ENCODE results near the gene CYB5B. TPM values are rescaled to one million over a fixed set of nuclear protein-coding genes. Genes with fewer than 3 reads are reported as not detected.

The CYB5B gene
- total RNA-seq, 1 donor from 2014 or later = 120 TPM

DNA sequence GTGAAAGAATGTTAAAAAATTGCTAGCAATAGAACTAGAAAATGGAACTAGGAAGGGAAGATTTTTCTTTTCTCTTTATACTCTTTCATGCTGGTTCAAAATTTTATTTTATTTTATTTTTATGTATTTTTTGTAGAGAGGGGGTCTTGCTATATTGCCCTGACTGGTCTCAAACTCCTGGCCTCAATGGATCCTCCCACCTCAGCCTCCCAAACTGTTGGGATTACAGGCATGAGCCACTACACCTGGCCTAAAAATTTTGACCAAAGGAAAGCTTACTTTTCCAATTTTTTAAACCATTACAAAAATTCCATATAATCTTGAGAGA, 28.6 kb upstream of the CYB5B start:
- peak overlapping the region; percentile 64 for H3K27ac Mint-ChIP-seq (ENCODE audit: unreplicated experiment)
- no peak overlapping the region for H3K4me3 Mint-ChIP-seq (ENCODE audit: unreplicated experiment)
- no peaks in the 10 kb centered on the region for H3K36me3 Mint-ChIP-seq (ENCODE audit: low read depth, unreplicated experiment)
- TF ChIP-seq, protein P1, sequence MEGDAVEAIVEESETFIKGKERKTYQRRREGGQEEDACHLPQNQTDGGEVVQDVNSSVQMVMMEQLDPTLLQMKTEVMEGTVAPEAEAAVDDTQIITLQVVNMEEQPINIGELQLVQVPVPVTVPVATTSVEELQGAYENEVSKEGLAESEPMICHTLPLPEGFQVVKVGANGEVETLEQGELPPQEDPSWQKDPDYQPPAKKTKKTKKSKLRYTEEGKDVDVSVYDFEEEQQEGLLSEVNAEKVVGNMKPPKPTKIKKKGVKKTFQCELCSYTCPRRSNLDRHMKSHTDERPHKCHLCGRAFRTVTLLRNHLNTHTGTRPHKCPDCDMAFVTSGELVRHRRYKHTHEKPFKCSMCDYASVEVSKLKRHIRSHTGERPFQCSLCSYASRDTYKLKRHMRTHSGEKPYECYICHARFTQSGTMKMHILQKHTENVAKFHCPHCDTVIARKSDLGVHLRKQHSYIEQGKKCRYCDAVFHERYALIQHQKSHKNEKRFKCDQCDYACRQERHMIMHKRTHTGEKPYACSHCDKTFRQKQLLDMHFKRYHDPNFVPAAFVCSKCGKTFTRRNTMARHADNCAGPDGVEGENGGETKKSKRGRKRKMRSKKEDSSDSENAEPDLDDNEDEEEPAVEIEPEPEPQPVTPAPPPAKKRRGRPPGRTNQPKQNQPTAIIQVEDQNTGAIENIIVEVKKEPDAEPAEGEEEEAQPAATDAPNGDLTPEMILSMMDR (IDR thresholded peaks at IDR 0.05; ENCODE audit: unreplicated experiment) = no peak
- H3K27me3 Mint-ChIP-seq (ENCODE audit: unreplicated experiment) = no peaks in the 10 kb centered on the region
- DNase-seq (ENCODE audit: low spot score) = no peak
- no peaks in the 10 kb centered on the region for H3K9me3 Mint-ChIP-seq (ENCODE audit: unreplicated experiment)
- peaks cover 14% of the 10 kb centered on the region for H3K4me1 Mint-ChIP-seq (ENCODE audit: unreplicated experiment)

DNA sequence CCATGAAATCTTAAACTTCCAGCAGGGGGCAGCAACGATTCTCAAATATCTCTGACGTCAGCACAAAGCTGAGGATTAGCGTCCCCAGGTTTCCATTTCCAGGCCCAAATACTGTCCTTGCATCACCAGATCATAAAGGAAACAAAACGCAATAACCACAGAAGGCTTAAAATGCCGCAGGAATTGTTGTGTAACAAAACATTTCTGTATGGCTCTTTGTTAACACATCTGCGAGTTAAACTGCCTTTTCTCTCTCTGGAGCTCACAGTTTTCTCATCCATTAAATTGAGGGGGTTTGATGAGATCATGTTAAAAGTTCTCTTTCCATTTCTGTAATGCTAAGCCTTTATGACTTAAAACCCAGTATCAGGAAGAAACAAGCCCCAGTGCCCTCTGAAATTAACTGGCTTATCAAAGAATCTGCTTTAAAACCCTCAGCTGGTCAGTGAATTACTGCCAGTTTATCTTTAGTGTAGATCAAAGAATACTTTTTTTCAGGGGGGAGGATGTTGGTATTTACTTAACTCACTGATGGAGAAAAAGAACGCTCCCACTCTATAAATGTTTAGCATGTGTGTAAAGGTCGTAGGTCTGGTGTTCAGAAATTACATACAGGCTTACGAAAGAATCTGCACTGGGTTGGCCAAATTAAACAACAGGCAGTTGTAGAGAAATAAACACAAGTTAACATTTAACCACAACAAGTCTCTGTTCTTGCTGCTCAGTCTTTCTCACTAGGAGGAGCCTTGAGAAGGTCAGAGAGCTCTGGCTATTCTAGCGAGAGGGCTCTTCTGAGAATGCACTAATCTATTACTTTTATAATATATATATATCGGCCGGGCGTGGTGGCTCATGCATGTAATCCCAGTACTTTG, 28.0 kb upstream of the CYB5B start:
- peak overlapping the region; percentile 64 for H3K27ac Mint-ChIP-seq (ENCODE audit: unreplicated experiment)
- peaks cover 14% of the 10 kb centered on the region for H3K4me1 Mint-ChIP-seq (ENCODE audit: unreplicated experiment)
- H3K9me3 Mint-ChIP-seq (ENCODE audit: unreplicated experiment) = no peaks in the 10 kb centered on the region
- TF ChIP-seq, protein P1 (IDR thresholded peaks at IDR 0.05; ENCODE audit: unreplicated experiment) = peak; percentile 94
- no peaks in the 10 kb centered on the region for H3K27me3 Mint-ChIP-seq (ENCODE audit: unreplicated experiment)
- no peaks in the 10 kb centered on the region for H3K36me3 Mint-ChIP-seq (ENCODE audit: low read depth, unreplicated experiment)
- H3K4me3 Mint-ChIP-seq (ENCODE audit: unreplicated experiment) = no peak overlapping the region
- peak; percentile 73 for DNase-seq (ENCODE audit: low spot score)

DNA sequence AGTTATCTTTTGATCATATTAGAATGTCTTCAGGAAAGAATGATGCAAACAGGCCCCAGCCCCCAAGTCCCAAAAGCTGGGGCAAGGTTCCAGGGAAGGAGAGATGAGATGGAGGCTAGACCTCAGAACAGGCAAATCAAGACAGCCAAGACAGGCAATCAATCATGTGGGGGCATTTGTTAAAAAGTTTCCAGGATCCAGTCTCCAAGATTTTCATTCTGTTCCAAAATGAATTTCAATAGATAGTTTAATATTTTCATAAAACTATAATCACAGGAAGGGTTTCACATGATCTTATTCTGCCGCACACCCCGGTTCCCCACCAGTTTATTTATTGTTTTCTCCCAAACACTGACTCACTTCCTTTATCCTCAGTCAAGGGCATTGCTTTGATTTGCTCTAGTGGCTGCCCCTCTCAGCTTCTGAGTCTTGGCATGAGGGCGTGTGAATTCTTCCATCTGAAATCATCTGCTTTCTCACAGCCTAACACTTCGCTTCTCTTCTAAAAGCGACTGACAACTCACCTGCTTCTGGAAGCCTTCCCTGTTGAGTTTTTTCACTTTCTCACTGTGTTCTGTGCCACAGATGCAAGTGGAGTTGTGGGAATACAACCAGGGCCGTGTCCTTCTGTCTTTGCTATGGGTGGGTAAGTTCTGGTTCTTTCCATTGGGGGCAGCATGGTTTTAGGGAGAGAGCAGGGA, 26.4 kb upstream of the CYB5B start:
- Mint-ChIP-seq H3K27ac (ENCODE audit: unreplicated experiment) (peak overlapping the region; percentile 39), H3K27me3 (ENCODE audit: unreplicated experiment) (no peaks in the 10 kb centered on the region), H3K36me3 (ENCODE audit: low read depth, unreplicated experiment) (no peaks in the 10 kb centered on the region), H3K4me3 (ENCODE audit: unreplicated experiment) (no peak overlapping the region), H3K9me3 (ENCODE audit: unreplicated experiment) (no peaks in the 10 kb centered on the region), H3K4me1 (ENCODE audit: unreplicated experiment) (peaks cover 17% of the 10 kb centered on the region)
- TF ChIP-seq, protein P1 (IDR thresholded peaks at IDR 0.05; ENCODE audit: unreplicated experiment) = peak; percentile 36
- peak; percentile 57 for DNase-seq (ENCODE audit: low spot score)

DNA sequence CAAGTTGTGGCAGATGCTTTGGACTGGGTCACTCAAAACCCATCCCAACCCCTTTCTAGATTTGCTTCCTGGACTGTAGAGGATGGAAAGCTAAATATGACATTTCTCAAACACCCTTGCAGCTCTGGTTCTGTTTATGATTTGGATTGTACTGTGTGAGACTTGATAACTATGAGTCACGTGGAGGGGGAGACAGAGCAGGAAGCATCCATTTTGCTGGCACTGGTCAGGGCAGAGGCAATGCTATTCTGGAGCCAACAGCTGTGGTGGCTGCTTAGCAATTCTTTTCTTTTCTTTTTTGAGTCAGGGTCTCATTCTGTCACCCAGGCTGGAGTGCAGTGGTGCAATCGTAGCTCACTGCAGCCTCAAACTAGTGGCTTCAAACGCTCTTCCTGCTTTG, 25.1 kb upstream of the CYB5B start:
- H3K4me1 Mint-ChIP-seq (ENCODE audit: unreplicated experiment) = peaks cover 22% of the 10 kb centered on the region
- H3K4me3 Mint-ChIP-seq (ENCODE audit: unreplicated experiment) = no peak overlapping the region
- H3K27ac Mint-ChIP-seq (ENCODE audit: unreplicated experiment) = no peak overlapping the region
- H3K27me3 Mint-ChIP-seq (ENCODE audit: unreplicated experiment) = no peaks in the 10 kb centered on the region
- H3K9me3 Mint-ChIP-seq (ENCODE audit: unreplicated experiment) = no peaks in the 10 kb centered on the region
- DNase-seq (ENCODE audit: low spot score) = no peak
- no peaks in the 10 kb centered on the region for H3K36me3 Mint-ChIP-seq (ENCODE audit: low read depth, unreplicated experiment)
- TF ChIP-seq, protein P1 (IDR thresholded peaks at IDR 0.05; ENCODE audit: unreplicated experiment) = no peak

DNA sequence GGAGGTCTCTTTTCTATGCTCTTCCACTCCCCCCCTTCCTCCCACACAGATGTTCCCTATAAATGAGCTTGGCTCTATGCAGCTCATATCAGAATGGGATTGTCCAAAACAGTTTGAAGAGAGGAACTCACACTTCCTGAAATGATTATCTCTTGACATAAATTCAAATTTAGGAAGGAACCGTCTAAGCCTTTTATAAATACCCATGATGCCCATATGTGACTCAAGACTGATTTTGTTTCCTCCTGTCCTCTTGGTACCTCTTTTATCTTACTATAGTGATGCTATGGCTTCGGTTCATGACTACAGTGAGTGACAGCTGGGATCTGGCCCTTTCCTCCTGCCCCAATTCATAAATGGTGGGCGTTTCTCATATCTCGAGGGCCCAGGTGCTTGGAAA, 22.0 kb upstream of the CYB5B start:
- no peak for DNase-seq (ENCODE audit: low spot score)
- no peaks in the 10 kb centered on the region for H3K9me3 Mint-ChIP-seq (ENCODE audit: unreplicated experiment)
- TF ChIP-seq, protein P1 (IDR thresholded peaks at IDR 0.05; ENCODE audit: unreplicated experiment) = no peak
- H3K36me3 Mint-ChIP-seq (ENCODE audit: low read depth, unreplicated experiment) = no peaks in the 10 kb centered on the region
- peaks cover 21% of the 10 kb centered on the region for H3K4me1 Mint-ChIP-seq (ENCODE audit: unreplicated experiment)
- no peak overlapping the region for H3K4me3 Mint-ChIP-seq (ENCODE audit: unreplicated experiment)
- peaks cover 2% of the 10 kb centered on the region for H3K27me3 Mint-ChIP-seq (ENCODE audit: unreplicated experiment)
- no peak overlapping the region for H3K27ac Mint-ChIP-seq (ENCODE audit: unreplicated experiment)

Data from endothelial cell (in vitro differentiated cells).